RPMI7951 (cell line): ENCODE data around the gene DYNLT2. TPM values are rescaled to one million over a fixed set of nuclear protein-coding genes. Genes with fewer than 3 reads are reported as not detected.
A peak's percentile ranks its signal among the peaks of the same experiment; 100 is the strongest.

Experiments
- DNase-seq: peaks from one replicate; pipeline ENCODE4 v3.0.0-alpha.2; 2012; ENCODE audit warnings: low read depth
- total RNA-seq: library from RNA; depleted of rRNA; stranded (reverse); fragments of >200 nt; shearing (Covaris generic); gene quantifications from 2 replicates; pipeline ENCODE4 v1.2.3, GENCODE V29; 2014; rRNA removed

DYNLT2 gene
- 1.8 and 2.0 TPM in 2 replicates for total RNA-seq

DNA sequence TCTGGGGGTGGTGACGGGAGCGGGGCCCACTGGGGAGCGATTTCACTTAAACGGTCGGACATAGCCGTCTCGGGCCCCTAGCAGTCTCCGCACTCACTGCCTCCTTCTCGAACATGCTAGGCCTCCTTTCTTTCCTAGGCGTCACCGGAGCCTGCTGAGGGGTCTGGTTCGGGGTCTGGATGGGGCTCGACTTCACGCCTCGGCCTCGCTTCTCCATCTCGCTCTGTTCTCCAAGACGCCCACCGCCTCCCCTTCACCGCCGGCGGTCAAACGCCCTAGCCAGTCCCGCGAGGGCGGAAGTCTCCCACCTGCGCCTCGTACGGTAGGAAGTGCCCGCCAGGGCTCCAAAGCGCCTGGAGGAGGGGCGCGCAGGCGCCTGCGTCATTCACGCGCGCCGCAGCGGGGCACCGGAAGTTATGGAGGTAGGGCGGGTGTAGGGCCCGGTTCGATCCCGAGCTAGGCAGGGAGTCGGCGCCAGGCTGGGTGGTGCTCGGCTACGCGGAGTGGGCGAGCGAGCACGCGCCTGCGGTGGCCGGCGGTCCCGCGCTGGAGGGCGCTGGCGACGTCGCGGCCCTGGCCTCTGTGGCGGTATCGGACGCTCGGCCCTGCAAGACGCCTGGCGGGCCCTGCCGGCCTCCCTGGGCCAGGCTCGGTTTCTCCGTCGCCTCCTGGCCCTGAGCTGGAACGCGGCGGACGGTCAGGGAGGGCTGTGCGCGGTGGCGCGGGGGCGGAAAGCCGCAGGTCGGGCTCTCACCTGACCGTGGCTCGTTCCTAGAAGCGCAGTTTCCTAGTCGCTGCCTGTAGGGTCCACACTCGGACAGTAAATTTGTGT is at the start of gene DYNLT2, which contains the start of gene ERMARD:
TSS of gene DYNLT2 (minus strand) at position 331 of the 832 bp plus-strand sequence. CDS start at position 217, 114 bp downstream.
TSS of gene ERMARD (plus strand) at position 381 of the 832 bp plus-strand sequence. CDS start at position 417, 36 bp downstream.
- DNase-seq: peak; percentile 91

DNA sequence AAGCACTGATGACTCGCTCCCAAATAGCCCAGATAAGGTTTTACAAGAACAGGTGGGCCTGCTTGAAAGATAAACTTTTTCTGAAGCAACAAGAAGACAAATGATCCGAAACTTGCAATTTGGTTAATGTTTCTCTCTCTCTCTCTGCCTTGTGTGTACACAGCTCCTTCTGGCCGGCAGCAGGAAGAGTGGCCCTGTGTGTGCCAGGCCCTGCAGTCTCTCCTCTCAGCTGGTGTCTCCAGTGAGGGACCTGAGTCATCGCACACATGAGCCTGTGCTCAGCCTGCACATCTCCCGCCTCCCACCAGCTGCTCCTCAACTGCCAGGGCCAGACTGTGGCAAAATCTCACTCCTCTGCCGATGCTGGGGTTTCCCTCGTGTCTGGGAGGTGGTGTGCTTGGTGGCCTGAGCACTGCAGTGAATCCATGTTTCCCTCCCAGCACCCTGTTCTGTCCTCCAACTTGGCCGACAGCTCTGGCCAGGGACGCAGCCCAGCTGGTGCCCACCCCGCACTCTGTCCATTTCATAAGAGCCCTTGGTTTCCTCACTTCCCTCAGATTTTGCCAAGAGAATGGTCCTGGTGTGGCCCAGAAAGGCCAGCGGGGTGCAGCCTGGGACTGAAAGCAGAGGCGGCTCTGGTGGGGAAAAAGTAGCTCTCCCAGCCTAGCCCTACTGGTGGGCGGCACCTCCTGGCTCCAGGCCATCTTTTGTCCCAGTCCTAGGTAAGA is 49.5 kb upstream of the DYNLT2 start:
- peak; percentile 82 for DNase-seq

GRCh38 chr6:169800116-169800667 is 48.8 kb upstream of the DYNLT2 start:
- DNase-seq: no peak

DNA sequence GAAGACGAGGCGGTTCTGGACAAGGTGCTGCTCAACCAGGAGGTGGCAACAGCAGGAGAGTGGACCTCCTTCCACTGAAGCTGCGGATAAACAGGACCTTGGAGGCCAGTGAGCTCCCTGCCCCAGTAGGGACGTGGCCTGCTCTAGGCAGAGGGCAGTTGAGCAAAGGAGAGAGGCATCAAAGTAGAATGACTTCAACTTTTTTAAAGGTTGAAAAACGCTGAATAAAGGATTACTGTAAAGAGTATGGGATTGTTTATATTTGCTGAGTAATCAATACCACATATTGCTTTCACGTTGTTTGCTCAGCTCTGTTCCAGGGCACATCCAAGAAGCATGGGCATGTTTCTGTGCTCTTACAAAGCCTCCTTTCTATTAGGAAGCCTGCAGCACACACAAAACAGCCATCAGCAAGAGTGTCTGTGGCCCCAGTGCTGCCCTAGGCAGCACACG is 48.1 kb upstream of the DYNLT2 start:
- DNase-seq: no peak

DNA sequence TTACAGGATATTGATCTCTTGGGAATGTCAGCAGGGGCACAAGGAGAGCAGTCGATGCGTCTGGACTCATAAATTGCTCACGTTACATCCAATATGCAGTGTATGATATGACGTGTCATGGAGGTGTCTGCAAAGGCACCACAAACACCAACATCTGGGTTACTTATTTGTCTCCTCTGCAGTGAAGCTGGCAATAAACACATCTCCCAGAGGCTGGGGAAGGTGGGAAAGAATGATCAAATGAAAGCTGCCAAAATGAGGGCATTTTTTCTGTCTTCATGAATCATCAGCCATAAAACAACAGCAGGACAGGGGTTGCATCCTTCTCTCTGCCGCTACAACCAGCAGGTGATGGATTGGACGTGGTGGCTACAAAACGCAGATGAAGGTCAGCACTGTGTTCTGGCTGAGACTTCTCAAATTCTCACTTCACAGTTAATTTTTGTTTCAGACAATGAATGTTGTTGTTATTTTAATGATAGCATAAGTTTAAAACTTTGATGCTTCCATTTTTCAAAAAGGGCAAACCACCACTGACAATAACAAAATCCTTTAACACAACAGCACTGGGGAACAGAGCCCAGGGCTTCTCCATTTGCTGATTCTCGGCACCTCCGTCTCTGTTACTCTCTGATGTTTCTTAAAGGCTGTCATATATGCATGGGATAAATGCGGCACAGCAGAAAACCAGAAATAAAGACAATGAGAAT is 47.5 kb upstream of the DYNLT2 start:
- DNase-seq: no peak

- no peak for DNase-seq
These were observed 43.8 kb upstream of the DYNLT2 start for GRCh38 chr6:169795196-169795595.

DNA sequence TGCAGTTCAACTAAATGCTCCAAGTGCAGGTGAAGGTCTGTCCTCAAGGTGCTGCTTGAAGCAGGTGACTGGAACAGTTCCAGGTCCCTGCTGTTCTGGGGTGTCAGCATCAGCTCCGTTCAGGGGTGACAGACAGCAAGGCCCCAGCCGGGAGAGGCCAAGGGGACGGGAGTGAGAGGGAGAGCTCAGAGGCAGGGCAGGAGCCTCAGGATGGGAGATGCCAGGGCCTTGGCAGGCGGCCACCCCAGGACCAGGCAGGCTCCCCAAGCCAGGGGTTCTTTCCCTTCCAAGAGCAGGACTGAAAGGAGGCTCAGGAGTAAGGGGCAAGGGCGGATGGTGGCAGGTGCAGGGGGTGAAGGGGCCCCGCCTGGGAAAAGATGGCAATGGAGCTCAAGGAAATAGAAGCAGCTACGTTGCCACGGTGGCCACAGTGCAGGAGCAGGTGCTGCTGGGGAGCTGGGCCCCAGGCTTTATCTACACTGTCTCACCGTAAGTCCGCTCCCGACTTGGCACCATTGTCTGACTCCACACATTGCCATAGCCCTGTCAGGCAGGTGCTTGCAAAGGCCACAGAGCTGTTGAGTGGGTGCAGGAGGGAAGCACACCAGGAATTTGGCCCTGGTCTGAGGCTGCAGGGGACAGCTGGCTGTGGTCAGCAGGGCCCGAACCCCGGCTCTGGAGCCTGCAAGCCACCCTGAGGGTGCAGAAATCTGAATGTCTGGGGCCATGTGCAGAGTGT is 43.1 kb upstream of the DYNLT2 start:
- no peak for DNase-seq

DNA sequence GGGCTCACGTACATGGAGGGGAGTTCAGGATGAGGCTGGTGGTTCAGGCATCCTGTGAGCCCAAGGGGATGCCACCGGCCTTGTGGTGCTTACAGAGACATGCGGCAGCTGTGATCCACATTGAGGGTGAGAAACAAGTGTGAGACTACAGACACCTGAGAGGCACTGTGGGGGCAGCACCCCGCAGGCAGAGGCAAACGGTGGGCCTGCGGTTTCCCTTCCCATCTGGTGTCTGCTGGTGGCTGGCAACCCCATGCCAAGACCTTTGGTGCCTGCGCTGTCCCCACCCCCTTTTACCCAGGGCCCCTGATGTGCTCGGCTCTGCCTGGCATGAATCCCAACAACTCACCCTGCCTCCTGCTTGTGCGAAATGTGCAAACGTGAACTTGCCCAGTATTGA is 42.0 kb upstream of the DYNLT2 start:
- DNase-seq: no peak

DNA sequence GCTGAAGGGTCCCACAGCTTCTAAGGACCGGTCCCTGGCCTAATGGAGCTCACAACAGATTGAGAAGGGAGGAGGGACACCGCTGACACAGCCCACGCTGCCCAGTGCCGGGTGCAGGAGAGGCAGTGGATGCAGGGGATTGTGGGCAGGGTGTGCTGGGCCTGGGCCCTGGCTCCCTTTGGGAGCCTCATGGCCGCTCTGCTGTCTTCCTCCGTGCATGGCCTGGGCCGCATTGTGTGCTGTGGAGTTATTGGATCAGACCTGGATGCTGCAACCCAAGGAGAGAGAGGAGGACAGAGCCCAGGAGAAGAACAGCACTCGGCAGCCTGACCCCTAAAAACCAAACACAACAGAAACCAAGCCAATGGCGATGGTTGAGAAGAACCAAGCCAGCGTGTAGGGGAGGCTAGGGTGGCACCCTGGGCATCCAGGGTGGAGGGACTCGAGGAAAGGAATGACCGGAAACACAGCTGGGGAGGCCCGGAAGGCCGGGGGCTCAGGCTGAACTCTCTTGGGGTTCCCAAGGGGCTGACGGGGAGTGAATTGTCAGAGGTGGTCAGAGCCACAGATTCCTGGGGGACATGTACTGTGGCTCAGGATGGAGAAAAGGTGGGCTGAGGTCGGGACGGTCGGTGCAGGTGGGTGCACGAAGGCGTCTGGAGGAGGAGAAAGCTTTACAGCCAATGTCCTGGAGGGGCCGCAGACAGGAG is 41.1 kb upstream of the DYNLT2 start:
- no peak for DNase-seq

- no peak for DNase-seq
These were observed 40.4 kb upstream of the DYNLT2 start for GRCh38 chr6:169791721-169792131.

DNA sequence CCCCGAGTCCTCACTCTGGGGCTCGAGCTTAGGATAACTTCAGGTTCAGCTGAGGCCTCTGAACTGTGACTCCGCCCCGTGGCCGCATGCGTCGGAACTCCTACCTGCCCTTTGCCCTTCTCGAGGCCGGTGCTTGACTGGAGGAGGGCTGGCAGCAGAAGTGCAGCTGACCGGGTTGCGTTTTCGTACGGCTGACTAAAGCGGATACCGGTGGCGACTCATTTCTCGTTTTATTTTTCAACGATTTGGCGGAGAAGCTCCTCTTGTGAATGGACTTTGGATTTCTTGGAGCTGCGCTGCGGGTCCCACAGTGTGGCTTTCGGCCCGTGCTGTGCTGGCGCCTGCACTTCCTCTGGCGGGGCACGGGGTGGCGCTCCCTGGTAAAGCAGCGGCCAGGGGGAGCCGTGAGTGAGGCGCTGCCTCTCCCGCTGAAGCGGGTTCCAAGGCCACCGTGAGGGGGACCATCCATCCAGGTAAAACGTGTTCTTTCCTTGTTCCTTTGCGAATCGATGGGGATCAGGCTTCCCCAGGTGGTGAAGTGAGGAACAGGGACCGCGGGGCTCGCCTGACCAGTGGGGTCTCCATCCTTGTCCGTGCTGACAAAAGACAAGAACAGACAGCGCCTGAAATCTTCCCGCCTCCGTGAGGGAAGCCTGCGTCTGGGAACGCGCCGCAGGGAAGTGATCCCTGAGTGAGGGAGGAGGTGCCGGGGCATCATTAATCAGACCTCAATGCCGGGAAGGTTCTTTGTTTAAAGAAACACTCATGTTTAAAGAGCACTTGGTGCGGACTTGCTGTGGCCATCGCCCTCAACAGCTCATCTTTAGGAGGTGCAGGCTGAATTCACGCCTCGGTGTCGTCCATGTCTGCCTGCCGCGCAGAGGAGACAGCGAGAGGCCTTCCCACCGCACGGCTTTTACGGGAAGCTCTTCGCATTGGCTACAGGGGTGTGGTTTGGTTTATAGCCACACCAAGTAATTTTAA is 38.9 kb upstream of the DYNLT2 start:
- peak; percentile 66 for DNase-seq

- no peak for DNase-seq
These were observed 38.0 kb upstream of the DYNLT2 start for GRCh38 chr6:169789146-169789943.

- DNase-seq: no peak
These were observed 37.4 kb upstream of the DYNLT2 start for GRCh38 chr6:169788809-169789145.

- DNase-seq: no peak
These were observed 36.4 kb upstream of the DYNLT2 start for GRCh38 chr6:169787797-169788196.

DNA sequence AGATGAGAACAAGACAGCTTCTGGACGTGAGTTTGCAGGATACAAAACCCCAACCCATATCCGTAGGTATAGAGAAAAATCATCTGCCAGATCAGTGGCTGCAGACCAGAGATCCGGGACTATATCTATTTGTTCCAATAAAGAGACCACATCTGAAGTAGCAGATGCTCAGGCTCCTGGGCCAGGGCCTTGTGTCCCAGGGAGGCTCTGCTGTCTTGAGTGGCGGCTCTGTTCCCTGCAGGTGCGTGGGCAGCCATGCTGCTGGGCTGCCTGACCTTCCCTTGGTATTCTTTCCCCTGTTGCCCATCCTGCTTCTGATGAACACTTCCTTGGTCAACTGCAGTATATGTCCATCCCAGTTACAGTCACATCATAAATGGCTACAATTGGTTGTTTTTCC is 35.0 kb upstream of the DYNLT2 start:
- no peak for DNase-seq

GRCh38 chr6:169785566-169785965 is 34.2 kb upstream of the DYNLT2 start:
- no peak for DNase-seq

- no peak for DNase-seq
These were observed 33.5 kb upstream of the DYNLT2 start for GRCh38 chr6:169784821-169785340.
